Measurements from ENCODE around the gene BMS1. TPM values are rescaled to one million over a fixed set of nuclear protein-coding genes. Genes with fewer than 3 reads are reported as not detected.

The BMS1 gene
- total and polyA plus RNA-seq, 2 donors (not counting 3 experiments of a cell fraction or from before 2014, with no cell fraction given) = 2.8 to 23.4 TPM

- TF ChIP-seq MAX (IDR thresholded peaks at IDR 0.05; ENCODE audit: insufficient read depth, insufficient read length) (no peak), CTCF (IDR thresholded peaks at IDR 0.05; ENCODE audit: extremely low read depth in 1 of 2, insufficient read depth in 1 of 2, low read depth in 1 of 2, low read length in 2 of 2) (no peak), FOS (IDR thresholded peaks at IDR 0.05; ENCODE audit: borderline replicate concordance, insufficient read depth, low read length) (no peak), EZH2 (IDR thresholded peaks at IDR 0.05; ENCODE audit: borderline replicate concordance, low read depth, low read length, severe bottlenecking) (no peak), POLR2A (IDR thresholded peaks at IDR 0.05; ENCODE audit: low read depth, low read length) (no peak), GATA2 (IDR thresholded peaks at IDR 0.05; ENCODE audit: insufficient read depth, insufficient read length, low read depth, low read length) (no peak), POLR2AphosphoS5 (IDR thresholded peaks at IDR 0.05; ENCODE audit: insufficient read depth, low read depth, low read length) (no peak), JUN (IDR thresholded peaks at IDR 0.05; ENCODE audit: borderline replicate concordance, insufficient read depth, insufficient read length, low read depth) (no peak), MYC (IDR thresholded peaks at IDR 0.05; ENCODE audit: low read depth, low read length) (no peak)
- no peak overlapping the region for H3K9ac ChIP-seq (replicated peaks; ENCODE audit: extremely low read depth, insufficient read depth, low read length)
- dilution Hi-C loops (cut with MboI; ENCODE audit: extremely low pct_ligation_motif_present, low sequenced_read_pairs) (no loop called here), intact Hi-C loops (cut with micrococcal nuclease) (no loop called here)
- H3K27ac ChIP-seq (ENCODE audit: insufficient read depth, low read depth, low read length) = no peak overlapping the region
- FAIRE-seq (no peak), DNase-seq (ENCODE audit: low read depth, low spot score) (no peak)
- no peak overlapping the region for H3K4me3 ChIP-seq (replicated peaks in 1 of 3; ENCODE audit: insufficient read depth in 1 of 3, low read depth in 1 of 3, low read length in 3 of 3)
- no peaks in the 10 kb centered on the region for H3K4me1 ChIP-seq (ENCODE audit: control insufficient read depth, extremely low read depth, insufficient read depth, low read length)
- POLR2A ChIA-PET = no interaction called here
- CTCF ChIA-PET = no interaction called here
- BruUV-seq (replicated peaks) = no TSS peak
- H4K20me1 ChIP-seq (replicated peaks; ENCODE audit: control insufficient read depth, extremely low read depth, insufficient read depth, low read length) = peaks cover 3% of the 10 kb centered on the region
- H3K79me2 ChIP-seq (ENCODE audit: control insufficient read depth, insufficient read depth, low read length) = peaks cover 2% of the 10 kb centered on the region
- H3K9me1 ChIP-seq (replicated peaks; ENCODE audit: control insufficient read depth, extremely low read depth, insufficient read depth, low read length) = no peaks in the 10 kb centered on the region
- no peak overlapping the region for H3K4me2 ChIP-seq (ENCODE audit: insufficient read depth, low read length)
- H3K36me3 ChIP-seq (ENCODE audit: control insufficient read depth in 2 of 2, extremely low read depth in 1 of 2, insufficient read depth in 2 of 2, low read length in 2 of 2) = peaks cover 30 to 37% of the 10 kb centered on the region in 2 experiments
- H3K27me3 ChIP-seq (ENCODE audit: control insufficient read depth in 2 of 2, insufficient read depth in 2 of 2, low read length in 2 of 2) = no peaks in the 10 kb centered on the region
- H3K9me3 ChIP-seq (replicated peaks; ENCODE audit: control insufficient read depth, insufficient read depth, low read length) = no peaks in the 10 kb centered on the region
- no peak overlapping the region for H2AFZ ChIP-seq (ENCODE audit: low read depth, low read length)
Observed at GRCh38 chr10:42801135-42801534, 18.5 kb downstream of the BMS1 start.
